ENCODE results near the gene DUSP12. TPM values are rescaled to one million over a fixed set of nuclear protein-coding genes. Genes with fewer than 3 reads are reported as not detected.
A peak's percentile ranks its signal among the peaks of the same experiment; 100 is the strongest.
"Not testable (repeated sequence)": the region's sequence is repeated elsewhere in the genome, so short reads cannot be mapped to it uniquely, and the experiment has no call there.

DUSP12 gene
- total RNA-seq, 1 experiment from 2014 or later, result 38.7 TPM

- in situ Hi-C loops (cut with HindIII; ENCODE audit: low pct_unique_long_range_greater_than_20kb, low sequenced_read_pairs), result not testable (repeated sequence)
Observed at GRCh38 chr1:161725258-161725907, 24.2 kb upstream of the DUSP12 start.

GRCh38 chr1:161725908-161726472, 23.6 kb upstream of the DUSP12 start:
- DNase-seq (ENCODE audit: low read depth, low spot score), result peak; percentile 52
- in situ Hi-C loops (cut with HindIII; ENCODE audit: low pct_unique_long_range_greater_than_20kb, low sequenced_read_pairs), result no loop called here

More at GRCh38 chr1:161725258-161725907, 24.2 kb upstream of the DUSP12 start:
- DNase-seq (ENCODE audit: low read depth, low spot score), result not testable (repeated sequence)

- DNase-seq (ENCODE audit: low read depth, low spot score), result peak; percentile 95
- in situ Hi-C loops (cut with HindIII; ENCODE audit: low pct_unique_long_range_greater_than_20kb, low sequenced_read_pairs), result no loop called here
Observed at GRCh38 chr1:161726473-161727255, 22.9 kb upstream of the DUSP12 start.

- in situ Hi-C loops (cut with HindIII; ENCODE audit: low pct_unique_long_range_greater_than_20kb, low sequenced_read_pairs), result no loop called here
- peak; percentile 38 for DNase-seq (ENCODE audit: low read depth, low spot score)
Observed at GRCh38 chr1:161727256-161727924, 22.2 kb upstream of the DUSP12 start.

GRCh38 chr1:161728376-161729226, 21.0 kb upstream of the DUSP12 start:
- in situ Hi-C loops (cut with HindIII; ENCODE audit: low pct_unique_long_range_greater_than_20kb, low sequenced_read_pairs), result no loop called here

GRCh38 chr1:161730050-161730564, 19.5 kb upstream of the DUSP12 start:
- no peak for DNase-seq (ENCODE audit: low read depth, low spot score)

More at GRCh38 chr1:161728376-161729226, 21.0 kb upstream of the DUSP12 start:
- no peak for DNase-seq (ENCODE audit: low read depth, low spot score)

GRCh38 chr1:161731241-161731640, 18.3 kb upstream of the DUSP12 start:
- DNase-seq (ENCODE audit: low read depth, low spot score), result no peak
- in situ Hi-C loops (cut with HindIII; ENCODE audit: low pct_unique_long_range_greater_than_20kb, low sequenced_read_pairs), result no loop called here

More at GRCh38 chr1:161730050-161730564, 19.5 kb upstream of the DUSP12 start:
- in situ Hi-C loops (cut with HindIII; ENCODE audit: low pct_unique_long_range_greater_than_20kb, low sequenced_read_pairs), result no loop called here

- in situ Hi-C loops (cut with HindIII; ENCODE audit: low pct_unique_long_range_greater_than_20kb, low sequenced_read_pairs), result no loop called here
- no peak for DNase-seq (ENCODE audit: low read depth, low spot score)
Observed at GRCh38 chr1:161731981-161732718, 17.4 kb upstream of the DUSP12 start.

- DNase-seq (ENCODE audit: low read depth, low spot score), result no peak
- in situ Hi-C loops (cut with HindIII; ENCODE audit: low pct_unique_long_range_greater_than_20kb, low sequenced_read_pairs), result no loop called here
Observed at GRCh38 chr1:161733526-161733925, 16.1 kb upstream of the DUSP12 start.

GRCh38 chr1:161735837-161736236, 13.7 kb upstream of the DUSP12 start:
- in situ Hi-C loops (cut with HindIII; ENCODE audit: low pct_unique_long_range_greater_than_20kb, low sequenced_read_pairs), result no loop called here
- no peak for DNase-seq (ENCODE audit: low read depth, low spot score)

- in situ Hi-C loops (cut with HindIII; ENCODE audit: low pct_unique_long_range_greater_than_20kb, low sequenced_read_pairs), result no loop called here
- no peak for DNase-seq (ENCODE audit: low read depth, low spot score)
Observed at GRCh38 chr1:161736335-161736969, 13.1 kb upstream of the DUSP12 start.

GRCh38 chr1:161737625-161738024, 12.0 kb upstream of the DUSP12 start:
- DNase-seq (ENCODE audit: low read depth, low spot score), result no peak
- in situ Hi-C loops (cut with HindIII; ENCODE audit: low pct_unique_long_range_greater_than_20kb, low sequenced_read_pairs), result no loop called here

GRCh38 chr1:161738627-161739287, 10.8 kb upstream of the DUSP12 start:
- DNase-seq (ENCODE audit: low read depth, low spot score), result peak; percentile 94
- in situ Hi-C loops (cut with HindIII; ENCODE audit: low pct_unique_long_range_greater_than_20kb, low sequenced_read_pairs), result no loop called here

- in situ Hi-C loops (cut with HindIII; ENCODE audit: low pct_unique_long_range_greater_than_20kb, low sequenced_read_pairs), result no loop called here
- DNase-seq (ENCODE audit: low read depth, low spot score), result no peak
Observed at GRCh38 chr1:161739865-161740566, 9.6 kb upstream of the DUSP12 start.

GRCh38 chr1:161740921-161741320, 8.7 kb upstream of the DUSP12 start:
- in situ Hi-C loops (cut with HindIII; ENCODE audit: low pct_unique_long_range_greater_than_20kb, low sequenced_read_pairs), result no loop called here
- DNase-seq (ENCODE audit: low read depth, low spot score), result no peak

All from SK-MEL-5 (cell line).